ENCODE measurements around the gene BTAF1. TPM values are rescaled to one million over a fixed set of nuclear protein-coding genes. Genes with fewer than 3 reads are reported as not detected.

The BTAF1 gene
- total and polyA plus RNA-seq, 8 donors: 24.2 to 59.8 (median 48.6) TPM

GRCh38 chr10:91976317-91977051, 52.9 kb downstream of the BTAF1 start:
- DNase-seq (no peak), ATAC-seq (no peak)
- H3K27ac ChIP-seq: no peak overlapping the region
- TF ChIP-seq CTCF (IDR thresholded peaks at IDR 0.05): no peak
- no peaks in the 10 kb centered on the region for H3K9me3 ChIP-seq
- intact Hi-C loops (cut with DNase I): no loop called here
- no peak overlapping the region for H3K4me3 ChIP-seq
- H3K4me1 ChIP-seq: no peaks in the 10 kb centered on the region
- peaks cover 0 to 37% of the 10 kb centered on the region in 2 donors for H3K36me3 ChIP-seq
- no peaks in the 10 kb centered on the region for H3K27me3 ChIP-seq

- Histone ChIP-seq H3K36me3 (peaks cover under 1 to 38% of the 10 kb centered on the region in 2 donors), H3K27me3 (no peaks in the 10 kb centered on the region), H3K4me1 (no peaks in the 10 kb centered on the region), H3K27ac (no peak overlapping the region), H3K9me3 (no peaks in the 10 kb centered on the region), H3K4me3 (no peak overlapping the region)
- intact Hi-C loops (cut with DNase I): no loop called here
- ATAC-seq: no peak
- TF ChIP-seq CTCF (IDR thresholded peaks at IDR 0.05): no peak
- no peak for DNase-seq
Observed at GRCh38 chr10:91977491-91977890, 53.9 kb downstream of the BTAF1 start.

GRCh38 chr10:91978585-91978984, 55.0 kb downstream of the BTAF1 start:
- ATAC-seq (no peak), DNase-seq (no peak)
- Histone ChIP-seq H3K9me3 (no peaks in the 10 kb centered on the region), H3K4me3 (no peak overlapping the region), H3K27ac (no peak overlapping the region), H3K4me1 (no peaks in the 10 kb centered on the region), H3K27me3 (no peaks in the 10 kb centered on the region), H3K36me3 (peaks cover 3 to 40% of the 10 kb centered on the region in 2 donors)
- no peak for TF ChIP-seq CTCF (IDR thresholded peaks at IDR 0.05)
- intact Hi-C loops (cut with DNase I): no loop called here

GRCh38 chr10:91980319-91980718, 56.7 kb downstream of the BTAF1 start:
- Histone ChIP-seq H3K27me3 (no peaks in the 10 kb centered on the region), H3K4me1 (no peaks in the 10 kb centered on the region), H3K27ac (no peak overlapping the region), H3K36me3 (peaks cover 3 to 54% of the 10 kb centered on the region in 2 donors), H3K9me3 (no peaks in the 10 kb centered on the region), H3K4me3 (no peak overlapping the region)
- ATAC-seq (no peak), DNase-seq (no peak)
- intact Hi-C loops (cut with DNase I): no loop called here
- no peak for TF ChIP-seq CTCF (IDR thresholded peaks at IDR 0.05)

- no peak overlapping the region for H3K4me3 ChIP-seq
- no peaks in the 10 kb centered on the region for H3K4me1 ChIP-seq
- peaks cover 3 to 45% of the 10 kb centered on the region in 2 donors for H3K36me3 ChIP-seq
- intact Hi-C loops (cut with DNase I): no loop called here
- no peak overlapping the region for H3K27ac ChIP-seq
- DNase-seq (no peak), ATAC-seq (no peak)
- TF ChIP-seq CTCF (IDR thresholded peaks at IDR 0.05): no peak
- no peaks in the 10 kb centered on the region for H3K27me3 ChIP-seq
- no peaks in the 10 kb centered on the region for H3K9me3 ChIP-seq
Observed at GRCh38 chr10:91983416-91983815, 59.8 kb downstream of the BTAF1 start.

Measured in left lung (tissue), 10 donors.